ENCODE results near the gene PIAS1. TPM values are rescaled to one million over a fixed set of nuclear protein-coding genes. Genes with fewer than 3 reads are reported as not detected.
"Not testable (repeated sequence)": the region's sequence is repeated elsewhere in the genome, so short reads cannot be mapped to it uniquely, and the experiment has no call there.

PIAS1 gene
- total RNA-seq, 1 donor from 2014 or later: 72.5 TPM

GRCh38 chr15:68034719-68035293, 19.3 kb upstream of the PIAS1 start:
- DNase-seq (ENCODE audit: low spot score): no peak

- no peak for DNase-seq (ENCODE audit: low spot score)
These were observed 15.9 kb upstream of the PIAS1 start for GRCh38 chr15:68038246-68038645.

- DNase-seq (ENCODE audit: low spot score): no peak
These were observed 14.0 kb upstream of the PIAS1 start for GRCh38 chr15:68040144-68040543.

- no peak for DNase-seq (ENCODE audit: low spot score)
These were observed 11.8 kb upstream of the PIAS1 start for GRCh38 chr15:68042156-68042854.

- DNase-seq (ENCODE audit: low spot score): no peak
These were observed 11.3 kb upstream of the PIAS1 start for GRCh38 chr15:68042855-68043222.

GRCh38 chr15:68045289-68046265, 8.5 kb upstream of the PIAS1 start:
- DNase-seq (ENCODE audit: low spot score): no peak

- DNase-seq (ENCODE audit: low spot score): no peak
These were observed 6.3 kb upstream of the PIAS1 start for GRCh38 chr15:68047826-68048225.

- no peak for DNase-seq (ENCODE audit: low spot score)
These were observed 3.0 kb upstream of the PIAS1 start for GRCh38 chr15:68051109-68051508.

- DNase-seq (ENCODE audit: low spot score): no peak
These were observed 2.2 kb upstream of the PIAS1 start for GRCh38 chr15:68051907-68052306.

- no peak for DNase-seq (ENCODE audit: low spot score)
These were observed 1.7 kb upstream of the PIAS1 start for GRCh38 chr15:68052431-68052830.

GRCh38 chr15:68053001-68053400, 1.1 kb upstream of the PIAS1 start:
- DNase-seq (ENCODE audit: low spot score): no peak

GRCh38 chr15:68054628-68055223, 611 bp downstream of the PIAS1 start:
- peak; percentile 67 for DNase-seq (ENCODE audit: low spot score)

- no peak for DNase-seq (ENCODE audit: low spot score)
These were observed 1.1 kb downstream of the PIAS1 start for GRCh38 chr15:68055224-68055705.

GRCh38 chr15:68056097-68056865, 2.2 kb downstream of the PIAS1 start:
- DNase-seq (ENCODE audit: low spot score): no peak

GRCh38 chr15:68057034-68057433, 2.9 kb downstream of the PIAS1 start:
- no peak for DNase-seq (ENCODE audit: low spot score)

- DNase-seq (ENCODE audit: low spot score): no peak
These were observed 3.6 kb downstream of the PIAS1 start for GRCh38 chr15:68057758-68058157.

GRCh38 chr15:68058970-68059369, 4.9 kb downstream of the PIAS1 start:
- DNase-seq (ENCODE audit: low spot score): not testable (repeated sequence)

- no peak for DNase-seq (ENCODE audit: low spot score)
These were observed 5.5 kb downstream of the PIAS1 start for GRCh38 chr15:68059630-68060029.

- no peak for DNase-seq (ENCODE audit: low spot score)
These were observed 7.1 kb downstream of the PIAS1 start for GRCh38 chr15:68061171-68061570.

- DNase-seq (ENCODE audit: low spot score): no peak
These were observed 7.5 kb downstream of the PIAS1 start for GRCh38 chr15:68061602-68062001.

- no peak for DNase-seq (ENCODE audit: low spot score)
These were observed 8.1 kb downstream of the PIAS1 start for GRCh38 chr15:68062214-68062613.

Measured in ureter (tissue), 1 donor.